GM23248 (cell line): Measurements from ENCODE around the gene GRIA3. TPM values are rescaled to one million over a fixed set of nuclear protein-coding genes. Genes with fewer than 3 reads are reported as not detected.

Experiments
- DNase-seq: peaks from one replicate; pipeline ENCODE4 v3.0.0-alpha.2; 2015
- H2AFZ ChIP-seq: fragments of 200-600 bp; sonication (generic); 2 replicates; pipeline ENCODE4 v1.6.1; 2016; ENCODE audit warnings: antibody characterized with exemption
- H3F3A ChIP-seq: fragments of 200-600 bp; sonication (generic); 2 replicates; pipeline ENCODE4 v1.6.1; 2016; ENCODE audit warnings: mild to moderate bottlenecking, antibody characterized with exemption, mixed run types; ENCODE audit not compliant: insufficient read depth
- H3K27ac ChIP-seq: fragments of 200-600 bp; sonication (generic); 2 replicates; pipeline ENCODE4 v1.5.1; 2016; ENCODE audit warnings: mild to moderate bottlenecking
- H3K27me3 ChIP-seq: fragments of 200-600 bp; sonication (generic); replicated peaks from 2 replicates; pipeline ENCODE4 v1.6.1; 2016; ENCODE audit warnings: mild to moderate bottlenecking; ENCODE audit not compliant: insufficient read depth
- H3K36me3 ChIP-seq: fragments of 200-600 bp; sonication (generic); 2 replicates; pipeline ENCODE4 v1.6.1; 2016; ENCODE audit warnings: low read depth, mild to moderate bottlenecking
- H3K4me1 ChIP-seq: fragments of 200-600 bp; sonication (generic); 2 replicates; pipeline ENCODE4 v1.6.1; 2016; ENCODE audit warnings: mild to moderate bottlenecking; ENCODE audit not compliant: insufficient read depth
- H3K4me2 ChIP-seq: fragments of 200-600 bp; sonication (generic); one replicate; pipeline ENCODE4 v1.6.1; 2016; ENCODE audit warnings: mild to moderate bottlenecking; ENCODE audit not compliant: unreplicated experiment
- H3K4me3 ChIP-seq: fragments of 200-600 bp; sonication (generic); 2 replicates; pipeline ENCODE4 v1.5.1; 2016; ENCODE audit warnings: mild to moderate bottlenecking
- H3K79me2 ChIP-seq: fragments of 200-600 bp; sonication (generic); 2 replicates; pipeline ENCODE4 v1.6.1; 2016; ENCODE audit warnings: mild to moderate bottlenecking; ENCODE audit not compliant: insufficient read depth
- H3K9ac ChIP-seq: fragments of 200-600 bp; sonication (generic); 2 replicates; pipeline ENCODE4 v1.6.1; 2016; ENCODE audit warnings: mild to moderate bottlenecking
- H3K9me2 ChIP-seq: fragments of 200-600 bp; sonication (generic); 2 replicates; pipeline ENCODE4 v1.6.1; 2016; ENCODE audit warnings: mixed run types, mild to moderate bottlenecking, moderate library complexity; ENCODE audit not compliant: insufficient read depth
- H3K9me3 ChIP-seq: fragments of 200-600 bp; sonication (generic); one replicate; pipeline ENCODE4 v1.6.1; 2017; ENCODE audit warnings: low read depth
- H4K20me1 ChIP-seq: fragments of 200-600 bp; sonication (generic); 2 replicates; pipeline ENCODE4 v1.6.0; 2016; ENCODE audit not compliant: insufficient read depth
- EZH2 ChIP-seq: fragments of 200-600 bp; sonication (generic); IDR thresholded peaks from 2 replicates; pipeline ENCODE4 v1.6.1; 2018; ENCODE audit warnings: antibody characterized with exemption, mild to moderate bottlenecking; ENCODE audit not compliant: insufficient read depth, poor library complexity, severe bottlenecking
- EZH2phosphoT487 ChIP-seq: fragments of 200-600 bp; sonication (generic); IDR thresholded peaks from 2 replicates; pipeline ENCODE4 v1.6.1; 2018; ENCODE audit warnings: antibody characterized with exemption, moderate library complexity, mild to moderate bottlenecking, low read depth; ENCODE audit not compliant: insufficient read depth
- WGBS, 2 experiments: methylation state at CpG; one replicate each; pipeline ENCODE4 v1.1.6; 2015 to 2017; ENCODE audit warnings: low lambda C conversion rate in 2 of 2, low coverage in 1 of 2; ENCODE audit errors: missing lambda C conversion rate in 2 of 2; 5-methylcytosine and 5-hydroxymethylcytosine counted together
- in situ Hi-C: fragments of 300-500 bp; cut with MboI; formaldehyde crosslinking; loops from 2 replicates; pipeline ENCODE4 v1.15.0; 2020
- polyA plus RNA-seq: library from polyadenylated mRNA; unstranded; fragments of >200 nt; fragmentation: Nextera tagmentation; extraction: Ambion mirVana; gene quantifications from 2 replicates; pipeline ENCODE4 v1.2.1, GENCODE V29; 2016
- total RNA-seq: library from RNA; depleted of rRNA; stranded (reverse); fragments of >200 nt; shearing (Covaris generic); gene quantifications from 2 replicates; pipeline ENCODE4 v1.2.3, GENCODE V29; 2014

The GRIA3 gene
- total and polyA plus RNA-seq, 2 experiments from 2014 or later: 36.0 to 52.4 TPM

GRCh38 chrX:123260920-123261418 is 76.9 kb downstream of the GRIA3 start:
- DNase-seq: no peak
- no peak overlapping the region for H2AFZ ChIP-seq
- H3K4me2 ChIP-seq: no peak overlapping the region
- H3K79me2 ChIP-seq: peaks cover 6% of the 10 kb centered on the region; the same call in 1 of the 2 replicates
- WGBS, 2 experiments: 44 to 46% methylated on average over 5 of the region's 5 CpGs
- H3K4me3 ChIP-seq: no peak overlapping the region
- no peak overlapping the region for H3K9ac ChIP-seq
- no peaks in the 10 kb centered on the region for H3K27me3 ChIP-seq
- in situ Hi-C loops: no loop called here
- no peaks in the 10 kb centered on the region for H3K9me3 ChIP-seq
- no peaks in the 10 kb centered on the region for H3F3A ChIP-seq
- H3K36me3 ChIP-seq: no peaks in the 10 kb centered on the region; the same call in 1 of the 2 replicates
- no peak overlapping the region for H3K27ac ChIP-seq
- TF ChIP-seq EZH2 (no peak), EZH2phosphoT487 (no peak)
- H4K20me1 ChIP-seq: no peaks in the 10 kb centered on the region
- H3K4me1 ChIP-seq: 0 out of 2 replicates have a peak, but pooled peaks cover 3% of the 10 kb centered on the region
- no peaks in the 10 kb centered on the region for H3K9me2 ChIP-seq

- Histone ChIP-seq H3K4me1 (peaks cover 12% of the 10 kb centered on the region; the same call in 1 of the 2 replicates), H3K9me3 (no peaks in the 10 kb centered on the region), H3K9me2 (no peaks in the 10 kb centered on the region), H3K4me3 (no peak overlapping the region), H3K9ac (no peak overlapping the region), H3K27me3 (no peaks in the 10 kb centered on the region), H2AFZ (no peak overlapping the region), H3K36me3 (no peaks in the 10 kb centered on the region), H3K27ac (no peak overlapping the region), H4K20me1 (no peaks in the 10 kb centered on the region), H3K79me2 (peaks cover 6% of the 10 kb centered on the region; the same call in 1 of the 2 replicates), H3F3A (peaks cover 5% of the 10 kb centered on the region; the same call in 1 of the 2 replicates), H3K4me2 (no peak overlapping the region)
- in situ Hi-C loops: no loop called here
- TF ChIP-seq EZH2 (no peak), EZH2phosphoT487 (no peak)
- DNase-seq: no peak
- WGBS, 2 experiments: 74 to 78% methylated on average over 8 of the region's 8 CpGs
Observed at GRCh38 chrX:123263270-123263669, 79.2 kb downstream of the GRIA3 start.

- no peaks in the 10 kb centered on the region for H3K36me3 ChIP-seq
- TF ChIP-seq EZH2 (no peak), EZH2phosphoT487 (no peak)
- DNase-seq: no peak
- no peak overlapping the region for H3K4me2 ChIP-seq
- no peak overlapping the region for H3K9ac ChIP-seq
- WGBS, 2 experiments: 90 to 100% methylated on average over 1 of the region's 1 CpG
- in situ Hi-C loops: no loop called here
- H3K9me3 ChIP-seq: no peaks in the 10 kb centered on the region
- H3K4me3 ChIP-seq: no peak overlapping the region
- no peak overlapping the region for H2AFZ ChIP-seq
- no peak overlapping the region for H3K27ac ChIP-seq
- peaks cover 5% of the 10 kb centered on the region; the same call in 1 of the 2 replicates for H3F3A ChIP-seq
- H3K9me2 ChIP-seq: no peaks in the 10 kb centered on the region
- no peaks in the 10 kb centered on the region for H3K27me3 ChIP-seq
- peaks cover 6% of the 10 kb centered on the region; the same call in 1 of the 2 replicates for H3K79me2 ChIP-seq
- H3K4me1 ChIP-seq: peaks cover 12% of the 10 kb centered on the region; the same call in 1 of the 2 replicates
- H4K20me1 ChIP-seq: no peaks in the 10 kb centered on the region
Observed at GRCh38 chrX:123263747-123264146, 79.7 kb downstream of the GRIA3 start.

- Histone ChIP-seq H3K79me2 (peaks cover 11% of the 10 kb centered on the region; the same call in 1 of the 2 replicates), H3K9me2 (no peaks in the 10 kb centered on the region), H3K9ac (no peak overlapping the region), H3K4me2 (no peak overlapping the region), H3K36me3 (no peaks in the 10 kb centered on the region), H2AFZ (no peak overlapping the region), H3K27ac (peak overlapping the region; percentile 29), H3K9me3 (no peaks in the 10 kb centered on the region), H3K27me3 (no peaks in the 10 kb centered on the region), H3K4me1 (peaks cover 12% of the 10 kb centered on the region; the same call in 1 of the 2 replicates), H3K4me3 (no peak overlapping the region), H3F3A (peaks cover 5% of the 10 kb centered on the region; the same call in 1 of the 2 replicates), H4K20me1 (no peaks in the 10 kb centered on the region)
- DNase-seq: peak; percentile 68
- no peak for TF ChIP-seq EZH2phosphoT487
- in situ Hi-C loops: no loop called here
- WGBS, 2 experiments: 19 to 23% methylated on average over 3 of the region's 3 CpGs
Observed at GRCh38 chrX:123267220-123267619, 83.1 kb downstream of the GRIA3 start.
